ENCODE data around the gene CADPS2.

DNA sequence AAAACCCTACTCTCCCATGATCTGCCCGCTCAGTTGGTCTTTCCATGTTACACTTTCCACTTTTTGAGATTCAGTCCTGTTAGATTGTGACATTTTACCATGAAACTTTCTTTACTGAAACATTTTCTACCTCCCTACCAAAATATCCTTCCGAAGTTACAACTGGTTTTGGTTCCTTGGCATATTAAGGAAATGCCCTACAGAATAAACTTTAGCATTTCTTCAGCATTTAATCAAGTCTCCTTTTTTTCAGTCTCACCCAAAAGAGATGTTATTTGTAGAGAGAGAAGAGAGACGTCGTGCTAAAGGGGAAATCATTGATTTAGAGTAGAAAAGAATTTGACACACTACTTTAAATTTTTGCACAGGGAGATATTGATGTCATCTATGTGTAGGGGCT is 572.0 kb downstream of the CADPS2 start:
- TF ChIP-seq, protein P1, sequence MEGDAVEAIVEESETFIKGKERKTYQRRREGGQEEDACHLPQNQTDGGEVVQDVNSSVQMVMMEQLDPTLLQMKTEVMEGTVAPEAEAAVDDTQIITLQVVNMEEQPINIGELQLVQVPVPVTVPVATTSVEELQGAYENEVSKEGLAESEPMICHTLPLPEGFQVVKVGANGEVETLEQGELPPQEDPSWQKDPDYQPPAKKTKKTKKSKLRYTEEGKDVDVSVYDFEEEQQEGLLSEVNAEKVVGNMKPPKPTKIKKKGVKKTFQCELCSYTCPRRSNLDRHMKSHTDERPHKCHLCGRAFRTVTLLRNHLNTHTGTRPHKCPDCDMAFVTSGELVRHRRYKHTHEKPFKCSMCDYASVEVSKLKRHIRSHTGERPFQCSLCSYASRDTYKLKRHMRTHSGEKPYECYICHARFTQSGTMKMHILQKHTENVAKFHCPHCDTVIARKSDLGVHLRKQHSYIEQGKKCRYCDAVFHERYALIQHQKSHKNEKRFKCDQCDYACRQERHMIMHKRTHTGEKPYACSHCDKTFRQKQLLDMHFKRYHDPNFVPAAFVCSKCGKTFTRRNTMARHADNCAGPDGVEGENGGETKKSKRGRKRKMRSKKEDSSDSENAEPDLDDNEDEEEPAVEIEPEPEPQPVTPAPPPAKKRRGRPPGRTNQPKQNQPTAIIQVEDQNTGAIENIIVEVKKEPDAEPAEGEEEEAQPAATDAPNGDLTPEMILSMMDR (IDR thresholded peaks at IDR 0.05; ENCODE audit: borderline replicate concordance, extremely low read depth, low read length, poor library complexity, severe bottlenecking), result no peak
- TF ChIP-seq EZH2 (IDR thresholded peaks at IDR 0.05; ENCODE audit: borderline replicate concordance, low read depth, low read length, severe bottlenecking), result no peak
